Hindlimb muscle (tissue), 1 donor: Measurements from ENCODE around the gene LRRC17. TPM values are rescaled to one million over a fixed set of nuclear protein-coding genes. Genes with fewer than 3 reads are reported as not detected.

Experiments
- DNase-seq: peaks from one replicate; pipeline ENCODE4 v3.0.0-alpha.2; 2013
- polyA plus RNA-seq: library from polyadenylated mRNA; unstranded; fragments of 120-200 nt; gene quantifications from one replicate; pipeline ENCODE4 v1.2.1, GENCODE V29; 2013; ENCODE audit not compliant: insufficient read length

LRRC17 gene
- polyA plus RNA-seq = 26.4 TPM

- peak; percentile 88 for DNase-seq
Measured at GRCh38 chr7:102912742-102913141, at the start of gene LRRC17. Gene LRRC17 (plus strand): TSS chr7:102913000. CDS start chr7:102933914, 20,914 bp downstream.

- no peak for DNase-seq
Measured at GRCh38 chr7:102864958-102865357, 47.8 kb upstream of the LRRC17 start.

GRCh38 chr7:102866535-102867215 lies 46.1 kb upstream of the LRRC17 start:
- DNase-seq = no peak

GRCh38 chr7:102869195-102869594 lies 43.6 kb upstream of the LRRC17 start:
- no peak for DNase-seq

GRCh38 chr7:102872460-102872859 lies 40.3 kb upstream of the LRRC17 start:
- no peak for DNase-seq

GRCh38 chr7:102873470-102874165 lies 39.2 kb upstream of the LRRC17 start:
- no peak for DNase-seq

GRCh38 chr7:102874166-102874829 lies 38.5 kb upstream of the LRRC17 start:
- DNase-seq = no peak

- no peak for DNase-seq
Measured at GRCh38 chr7:102874966-102875365, 37.8 kb upstream of the LRRC17 start.

GRCh38 chr7:102875700-102876295 lies 37.0 kb upstream of the LRRC17 start:
- DNase-seq = no peak

- DNase-seq = no peak
Measured at GRCh38 chr7:102883098-102883860, 29.5 kb upstream of the LRRC17 start.

GRCh38 chr7:102888561-102889233 lies 24.1 kb upstream of the LRRC17 start:
- no peak for DNase-seq

- no peak for DNase-seq
Measured at GRCh38 chr7:102889851-102890250, 22.9 kb upstream of the LRRC17 start.

GRCh38 chr7:102890292-102890970 lies 22.4 kb upstream of the LRRC17 start:
- DNase-seq = peak; percentile 58

- DNase-seq = no peak
Measured at GRCh38 chr7:102890971-102891692, 21.7 kb upstream of the LRRC17 start.

GRCh38 chr7:102891693-102892261 lies 21.0 kb upstream of the LRRC17 start:
- peak; percentile 70 for DNase-seq

GRCh38 chr7:102892631-102893278 lies 20.0 kb upstream of the LRRC17 start:
- no peak for DNase-seq

- DNase-seq = no peak
Measured at GRCh38 chr7:102895602-102896001, 17.2 kb upstream of the LRRC17 start.

- DNase-seq = no peak
Measured at GRCh38 chr7:102896585-102896984, 16.2 kb upstream of the LRRC17 start.

- DNase-seq = no peak
Measured at GRCh38 chr7:102897211-102897631, 15.6 kb upstream of the LRRC17 start.
